Suprapubic skin (tissue), 3 donors: ENCODE data around the gene ESD.

Experiments
- CTCF ChIP-seq, 2 donors: fragments of 200-600 bp in 1 of 2; fragments of 450-650 bp in 1 of 2; sonication (generic) in 1 of 2; IDR thresholded peaks; one replicate each; pipeline ENCODE4 v1.5.1; 2016 to 2019; ENCODE audit warnings: antibody characterized with exemption in 2 of 2, mild to moderate bottlenecking in 1 of 2, moderate library complexity in 1 of 2
- POLR2A ChIP-seq, 2 donors: fragments of 450-650 bp; IDR thresholded peaks; one replicate each; pipeline ENCODE4 v1.6.1; 2017; ENCODE audit warnings: antibody characterized with exemption in 2 of 2, mild to moderate bottlenecking in 2 of 2, moderate library complexity in 2 of 2

- TF ChIP-seq CTCF (IDR thresholded peaks at IDR 0.05) (no peak), POLR2A (IDR thresholded peaks at IDR 0.05) (no peak)
Measured at GRCh38 chr13:46845146-46845545, 48.2 kb upstream of the ESD start.
